A549 (cell line): ENCODE data around the gene SLIT1. TPM values are rescaled to one million over a fixed set of nuclear protein-coding genes. Genes with fewer than 3 reads are reported as not detected.
A peak's percentile ranks its signal among the peaks of the same experiment; 100 is the strongest.

Experiments used
- ATAC-seq, 2 experiments: fragments of 200-7000 bp in 1 of 2; fragments of >200 bp in 1 of 2; cut with Nextera tagmentation in 1 of 2; cut with Tn5 transposase in 1 of 2; 3 replicates each; pipeline versions ENCODE4 v1.8.0 to v1.9.1; 2018 to 2020; ENCODE audit warnings: mild to moderate bottlenecking in 1 of 2, moderate library complexity in 1 of 2
- CTCF ChIA-PET: fragments of 300-600 bp; sonication (Branson Sonifier 250); formaldehyde crosslinking; extraction: SDS; loops from one replicate; lab custom pipeline; 2021; ENCODE audit warnings: antibody characterized with exemption, inconsistent platforms; lab: Yijun Ruan, JAX
- POLR2A ChIA-PET: fragments of 350-600 bp; formaldehyde crosslinking; extraction: SDS; loops from one replicate; lab custom pipeline; 2021; ENCODE audit warnings: antibody characterized with exemption, inconsistent platforms; lab: Yijun Ruan, JAX
- DNase-seq, 2 experiments: peaks; one replicate each; pipeline versions ENCODE4 v3.0.0 to v3.0.0-alpha.2; 2011 to 2016; ENCODE audit warnings: low read depth in 1 of 2, low spot score in 1 of 2
- FAIRE-seq: peaks from 2 replicates; lab custom pipeline; 2011; peaks lifted over from hg19 to GRCh38; lab: Jason Lieb, UNC
- H3K27ac ChIP-seq, 2 experiments: fragments of >200 bp; sonication (Bioruptor Twin); formaldehyde crosslinking; 3 replicates each; pipeline ENCODE4 v1.5.1; 2016 to 2017
- H3K4me1 ChIP-seq: fragments of >200 bp; sonication (Bioruptor Twin); formaldehyde crosslinking; 3 replicates; pipeline ENCODE4 v1.6.1; 2016
- H3K4me2 ChIP-seq: fragments of >200 bp; sonication (Bioruptor Twin); formaldehyde crosslinking; 3 replicates; pipeline ENCODE4 v1.6.1; 2016
- H3K4me3 ChIP-seq: fragments of >200 bp; sonication (Bioruptor Twin); formaldehyde crosslinking; 3 replicates; pipeline ENCODE4 v1.5.1; 2016
- H3K9me3 ChIP-seq: fragments of >200 bp; sonication (Bioruptor Twin); formaldehyde crosslinking; 3 replicates; pipeline ENCODE4 v1.6.1; 2016
- CEBPB ChIP-seq, 2 experiments: fragments of >200 bp in 1 of 2; sonication (Bioruptor Twin) in 1 of 2; formaldehyde crosslinking in 1 of 2; IDR thresholded peaks; 2 replicates each; pipeline ENCODE4 v1.6.1; 2012 to 2016
- FOSL2 ChIP-seq, 2 experiments: fragments of 450-650 bp in 1 of 2; fragments of >200 bp in 1 of 2; sonication (Bioruptor Twin) in 1 of 2; formaldehyde crosslinking; IDR thresholded peaks; 2 replicates each; pipeline versions ENCODE4 v1.5.0 to v1.6.1; 2016 to 2020; ENCODE audit warnings: mild to moderate bottlenecking in 1 of 2, moderate library complexity in 1 of 2
- GATA3 ChIP-seq: IDR thresholded peaks from 2 replicates; pipeline ENCODE4 v1.6.1; 2012; ENCODE audit warnings: borderline replicate concordance
- HEYL ChIP-seq: fragments of 250-450 bp; sonication (Bioruptor Pico); IDR thresholded peaks from 2 replicates; pipeline ENCODE4 v1.8.0; 2021; ENCODE audit warnings: mild to moderate bottlenecking, moderate library complexity
- JUN ChIP-seq, 2 experiments: fragments of >200 bp; sonication (Bioruptor Twin); formaldehyde crosslinking; IDR thresholded peaks; 2 replicates in 1 of 2; 3 replicates in 1 of 2; pipeline ENCODE4 v1.6.1; 2016 to 2017
- JUNB ChIP-seq: fragments of >200 bp; sonication (Bioruptor Twin); formaldehyde crosslinking; IDR thresholded peaks from 2 replicates; pipeline ENCODE4 v1.6.1; 2016
- KDM1A ChIP-seq: fragments of 200-600 bp; sonication (generic); IDR thresholded peaks from 2 replicates; pipeline ENCODE4 v1.6.1; 2016; ENCODE audit warnings: low read depth, mild to moderate bottlenecking
- MYC ChIP-seq: IDR thresholded peaks from 2 replicates; pipeline ENCODE4 v1.6.1; 2012; ENCODE audit warnings: mild to moderate bottlenecking, inconsistent platforms, low read length, improper control_type of control experiment, borderline replicate concordance
- NPAS2 ChIP-seq: fragments of 250-450 bp; sonication (Bioruptor Pico); IDR thresholded peaks from 2 replicates; pipeline ENCODE4 v1.8.0; 2022; ENCODE audit warnings: mild to moderate bottlenecking, moderate library complexity, borderline replicate concordance
- PBX3 ChIP-seq: IDR thresholded peaks from 2 replicates; pipeline ENCODE4 v1.6.1; 2012
- POLR2AphosphoS2 ChIP-seq: conservative IDR thresholded peaks from 2 replicates; pipeline ENCODE4 v1.6.1; 2012; ENCODE audit warnings: low read length, improper control_type of control experiment, inconsistent platforms
- RAD21 ChIP-seq, 2 experiments: fragments of >200 bp in 1 of 2; sonication (Bioruptor Twin) in 1 of 2; formaldehyde crosslinking in 1 of 2; IDR thresholded peaks in 1 of 2; conservative IDR thresholded peaks in 1 of 2; 2 replicates in 1 of 2; 3 replicates in 1 of 2; pipeline ENCODE4 v1.6.1; 2012 to 2018; ENCODE audit warnings: inconsistent platforms in 1 of 2
- SMC3 ChIP-seq: fragments of >200 bp; sonication (Bioruptor Twin); formaldehyde crosslinking; IDR thresholded peaks from 3 replicates; pipeline ENCODE4 v1.6.1; 2018; ENCODE audit warnings: inconsistent platforms
- SREBF2 ChIP-seq: fragments of 450-650 bp; IDR thresholded peaks from 2 replicates; pipeline ENCODE4 v1.6.1; 2014; ENCODE audit warnings: mild to moderate bottlenecking, moderate library complexity
- WGBS: methylation state at CpG from one replicate; pipeline ENCODE4 v1.1.6; 2017; ENCODE audit errors: missing lambda C conversion rate; 5-methylcytosine and 5-hydroxymethylcytosine counted together
- polyA plus RNA-seq, 4 experiments: library from polyadenylated mRNA; depleted of rRNA in 3 of 4; stranded (reverse); fragments of >200 nt; fragmentation: RNase III in 1 of 4; extraction: RNeasy Plus Mini Kit Qiagen cat#74134 plus additional on column Dnase treatment in 1 of 4; gene quantifications; 2 replicates in 3 of 4; 3 replicates in 1 of 4; pipeline ENCODE4 v1.2.3, GENCODE V29; 2011 to 2017
- TF ChIP-seq, protein P1 (sequence below): fragments of >200 bp; sonication (Bioruptor Twin); formaldehyde crosslinking; IDR thresholded peaks from 3 replicates; pipeline ENCODE4 v1.5.1; 2016

The SLIT1 gene
- polyA plus RNA-seq, 2 of the 4 experiments (the other 2 are of a cell fraction), result 0.05 to 0.09 TPM

DNA sequence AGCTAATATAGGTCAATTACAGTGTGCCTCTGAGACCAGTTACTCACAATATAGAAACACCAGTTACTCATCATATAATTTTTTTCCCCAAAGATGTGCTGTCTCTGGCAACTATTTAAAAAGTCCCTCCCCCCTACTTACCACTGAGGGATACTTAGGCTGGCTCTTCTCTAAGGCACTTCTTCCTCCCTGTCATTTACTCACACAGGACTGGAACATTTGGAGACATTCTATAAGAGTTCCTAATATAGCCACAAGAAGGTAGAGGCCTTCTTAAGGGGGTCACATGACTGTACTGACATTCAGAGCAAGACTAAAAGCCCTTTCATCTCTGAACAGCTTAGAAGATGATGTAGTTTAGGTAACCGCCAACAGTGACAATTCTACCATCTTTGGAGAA lies 44.4 kb upstream of the SLIT1 start:
- peak in 1 of 2 experiments; percentile 52; a peak in 2 of 6 replicates for ATAC-seq
- POLR2A ChIA-PET, result no interaction called here
- no peak for DNase-seq
- Histone ChIP-seq H3K4me2 (peak overlapping the region; percentile 15; the same call in 1 of the 3 replicates), H3K27ac (peak overlapping the region in 1 of 2 experiments; percentile 52; a peak in 2 of 6 replicates), H3K4me3 (no peak overlapping the region), H3K4me1 (peaks cover 23% of the 10 kb centered on the region), H3K9me3 (no peaks in the 10 kb centered on the region)
- 95% methylated on average over 1 of the region's 1 CpG for WGBS
- CTCF ChIA-PET, result interaction anchor here (0.7 to 2.1 kb wide), 4 partner anchors 19 to 834 kb away, joined by 3 to 11 read pairs (median 4); no protein-coding TSS in a partner anchor
- FAIRE-seq, result no peak
- TF ChIP-seq MYC, result no peak

- ChIA-PET CTCF (interaction anchor here (0.7 to 2.1 kb wide), 4 partner anchors 19 to 834 kb away, joined by 3 to 11 read pairs (median 4); no protein-coding TSS in a partner anchor), POLR2A (no interaction called here)
- DNase-seq (peak in 1 of 2 experiments; percentile 30), ATAC-seq (peak; percentile 63 to 85), FAIRE-seq (peak; percentile 59)
- no peak; the same call in 1 of the 2 replicates for TF ChIP-seq FOSL2 (IDR thresholded peaks at IDR 0.05)
- peak; percentile 36; the same call in 1 of the 2 replicates for TF ChIP-seq FOSL2 (CRISPR knock-in tag; IDR thresholded peaks at IDR 0.05)
- TF ChIP-seq JUNB, result peak; percentile 29; the same call in 1 of the 2 replicates
- TF ChIP-seq GATA3, result no peak
- TF ChIP-seq KDM1A, result no peak
- no peak for TF ChIP-seq RAD21 (conservative IDR thresholded peaks at IDR 0.05 in 1 of 2, IDR thresholded peaks at IDR 0.05 in 1 of 2)
- no peak for TF ChIP-seq NPAS2 (CRISPR knock-in tag)
- peaks cover 23% of the 10 kb centered on the region for H3K4me1 ChIP-seq
- 84% methylated on average over 1 of the region's 1 CpG for WGBS
- no peaks in the 10 kb centered on the region for H3K9me3 ChIP-seq
- no peak overlapping the region for H3K4me3 ChIP-seq
- peak overlapping the region; percentile 5 to 52; a peak in 4 of 6 replicates for H3K27ac ChIP-seq
- peak overlapping the region; percentile 15; the same call in 2 of the 3 replicates for H3K4me2 ChIP-seq
These were observed 43.7 kb upstream of the SLIT1 start for GRCh38 chr10:97229322-97230015.

DNA sequence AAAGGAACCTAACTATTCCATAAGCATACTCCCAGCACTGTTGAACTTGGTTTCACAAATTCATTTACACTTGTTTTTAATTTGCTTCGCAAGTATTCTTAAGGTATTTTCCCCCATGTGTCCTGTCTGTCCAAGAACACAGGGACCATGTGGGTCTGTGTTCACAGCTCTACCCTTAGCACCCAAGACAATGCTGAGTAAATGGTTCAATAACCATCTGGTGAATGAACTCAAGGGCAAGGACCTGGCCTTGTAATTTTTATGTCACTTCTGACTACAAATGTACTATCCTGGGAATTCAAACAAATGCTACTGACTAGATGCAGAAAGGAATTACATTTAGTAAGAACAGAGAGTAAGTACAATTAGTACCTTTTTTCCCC lies 43.0 kb upstream of the SLIT1 start:
- no peak for ATAC-seq
- TF ChIP-seq POLR2AphosphoS2 (no peak), PBX3 (no peak), SREBF2 (no peak), JUN (IDR thresholded peaks at IDR 0.05) (no peak), HEYL (CRISPR knock-in tag) (no peak), NPAS2 (CRISPR knock-in tag) (no peak), JUNB (no peak), SMC3 (no peak), CEBPB (IDR thresholded peaks at IDR 0.05) (no peak), GATA3 (no peak)
- TF ChIP-seq, protein P1, sequence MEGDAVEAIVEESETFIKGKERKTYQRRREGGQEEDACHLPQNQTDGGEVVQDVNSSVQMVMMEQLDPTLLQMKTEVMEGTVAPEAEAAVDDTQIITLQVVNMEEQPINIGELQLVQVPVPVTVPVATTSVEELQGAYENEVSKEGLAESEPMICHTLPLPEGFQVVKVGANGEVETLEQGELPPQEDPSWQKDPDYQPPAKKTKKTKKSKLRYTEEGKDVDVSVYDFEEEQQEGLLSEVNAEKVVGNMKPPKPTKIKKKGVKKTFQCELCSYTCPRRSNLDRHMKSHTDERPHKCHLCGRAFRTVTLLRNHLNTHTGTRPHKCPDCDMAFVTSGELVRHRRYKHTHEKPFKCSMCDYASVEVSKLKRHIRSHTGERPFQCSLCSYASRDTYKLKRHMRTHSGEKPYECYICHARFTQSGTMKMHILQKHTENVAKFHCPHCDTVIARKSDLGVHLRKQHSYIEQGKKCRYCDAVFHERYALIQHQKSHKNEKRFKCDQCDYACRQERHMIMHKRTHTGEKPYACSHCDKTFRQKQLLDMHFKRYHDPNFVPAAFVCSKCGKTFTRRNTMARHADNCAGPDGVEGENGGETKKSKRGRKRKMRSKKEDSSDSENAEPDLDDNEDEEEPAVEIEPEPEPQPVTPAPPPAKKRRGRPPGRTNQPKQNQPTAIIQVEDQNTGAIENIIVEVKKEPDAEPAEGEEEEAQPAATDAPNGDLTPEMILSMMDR, result no peak
- TF ChIP-seq, all 56 proteins: peak for 0
- H3K9me3 ChIP-seq, result no peaks in the 10 kb centered on the region
- CTCF ChIA-PET, result interaction anchor here (1.0 to 1.6 kb wide), 2 partner anchors 18 to 156 kb away, joined by 3 to 7 read pairs; no protein-coding TSS in a partner anchor
- DNase-seq (no peak), FAIRE-seq (no peak)
- no peak overlapping the region; the same call in 2 of the 3 replicates for H3K4me2 ChIP-seq
- H3K4me1 ChIP-seq, result peaks cover 23% of the 10 kb centered on the region
- 95% methylated on average over 1 of the region's 1 CpG for WGBS
- peak overlapping the region in 1 of 2 experiments; percentile 33; a peak in 2 of 6 replicates for H3K27ac ChIP-seq
- POLR2A ChIA-PET, result no interaction called here
- H3K4me3 ChIP-seq, result no peak overlapping the region
